ENCODE measurements around the gene UNKL.

The UNKL gene

DNA sequence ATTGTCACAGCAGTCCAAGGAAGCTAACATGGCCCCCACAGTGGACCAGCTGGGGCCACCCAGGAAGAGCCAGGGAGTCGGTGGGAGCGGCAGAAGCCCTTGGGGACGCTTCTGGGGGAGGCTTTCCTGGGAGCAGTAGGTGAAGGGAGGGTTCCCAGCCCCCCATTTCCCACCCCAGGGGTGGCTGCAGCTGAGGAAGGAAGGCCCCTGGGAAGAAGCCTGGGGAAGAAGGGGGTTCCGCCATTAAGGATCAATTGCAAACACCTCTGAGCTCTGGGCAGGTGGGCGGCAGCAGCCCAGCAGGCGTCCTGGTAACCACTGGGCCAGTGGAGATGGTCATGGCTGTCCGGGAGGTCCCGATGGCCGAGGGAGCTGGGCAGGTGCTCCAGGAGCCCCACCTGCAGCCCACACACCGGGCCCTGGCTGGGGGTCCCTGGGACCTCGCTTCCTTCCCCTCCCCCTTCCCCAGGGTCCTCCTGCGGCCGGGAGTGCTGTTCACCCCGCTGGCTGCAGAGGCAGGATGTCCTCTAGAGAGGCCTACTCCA, 15.8 kb upstream of the UNKL start:
- no peak for DNase-seq

DNA sequence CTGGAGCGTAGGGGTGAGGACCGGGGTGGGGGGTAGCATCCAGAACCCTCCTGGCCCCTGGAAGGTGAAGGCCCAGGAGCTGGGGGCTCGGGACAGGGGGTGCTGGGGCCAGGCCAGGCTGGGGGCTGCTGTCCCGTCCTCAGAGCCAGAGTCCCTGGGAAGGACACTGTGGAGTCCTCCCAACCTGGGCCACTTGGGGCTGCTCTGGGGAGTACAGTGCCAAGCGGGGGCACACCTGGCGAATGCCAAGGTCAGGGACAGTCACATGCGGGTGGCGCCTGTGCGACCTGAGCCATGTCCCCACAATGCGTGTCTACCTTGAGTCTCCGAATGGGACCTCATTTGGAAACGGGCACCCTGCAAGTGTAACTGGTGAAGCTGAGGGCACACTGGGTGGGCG, 15.1 kb upstream of the UNKL start:
- no peak for DNase-seq

DNA sequence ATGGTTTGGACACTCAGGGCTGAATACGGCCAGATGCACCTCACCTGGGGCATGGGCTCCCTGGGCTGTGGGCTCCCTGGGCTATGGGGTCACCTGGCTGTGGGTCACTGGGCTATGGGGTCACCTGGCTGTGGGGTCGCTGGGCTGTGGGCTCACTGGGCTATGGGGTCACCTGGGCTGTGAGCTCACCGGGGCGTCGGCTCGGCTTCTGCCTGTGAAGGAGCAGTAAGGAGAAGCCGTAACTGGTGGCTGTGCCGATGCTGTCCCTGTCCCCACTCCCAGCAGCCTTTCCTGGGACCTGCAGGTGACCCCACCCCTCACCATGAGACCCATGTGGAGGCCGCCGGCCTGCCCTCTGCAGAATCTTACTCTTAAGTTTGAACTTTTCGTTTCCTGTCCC, 14.5 kb upstream of the UNKL start:
- DNase-seq = no peak

DNA sequence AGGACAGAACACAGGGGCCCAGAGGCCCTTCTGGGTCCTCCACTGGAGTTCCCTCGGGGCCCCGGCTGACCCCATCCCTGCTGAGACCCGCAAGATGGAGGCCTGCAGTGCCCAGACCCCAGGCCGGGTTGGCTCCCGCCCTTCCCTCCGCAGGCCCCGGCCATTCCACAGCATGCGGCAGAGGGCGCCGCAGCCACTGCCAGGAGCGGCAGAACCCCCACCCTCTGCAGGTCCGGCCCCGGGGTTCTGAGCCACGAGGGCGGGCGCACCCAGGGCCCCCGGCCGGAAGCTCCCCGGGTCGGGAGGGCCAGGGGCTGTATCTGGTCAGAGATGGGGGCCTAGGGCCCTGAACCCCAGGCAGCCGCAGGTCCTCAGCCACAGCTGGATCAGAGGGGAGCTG, 14.0 kb upstream of the UNKL start:
- no peak for DNase-seq

DNA sequence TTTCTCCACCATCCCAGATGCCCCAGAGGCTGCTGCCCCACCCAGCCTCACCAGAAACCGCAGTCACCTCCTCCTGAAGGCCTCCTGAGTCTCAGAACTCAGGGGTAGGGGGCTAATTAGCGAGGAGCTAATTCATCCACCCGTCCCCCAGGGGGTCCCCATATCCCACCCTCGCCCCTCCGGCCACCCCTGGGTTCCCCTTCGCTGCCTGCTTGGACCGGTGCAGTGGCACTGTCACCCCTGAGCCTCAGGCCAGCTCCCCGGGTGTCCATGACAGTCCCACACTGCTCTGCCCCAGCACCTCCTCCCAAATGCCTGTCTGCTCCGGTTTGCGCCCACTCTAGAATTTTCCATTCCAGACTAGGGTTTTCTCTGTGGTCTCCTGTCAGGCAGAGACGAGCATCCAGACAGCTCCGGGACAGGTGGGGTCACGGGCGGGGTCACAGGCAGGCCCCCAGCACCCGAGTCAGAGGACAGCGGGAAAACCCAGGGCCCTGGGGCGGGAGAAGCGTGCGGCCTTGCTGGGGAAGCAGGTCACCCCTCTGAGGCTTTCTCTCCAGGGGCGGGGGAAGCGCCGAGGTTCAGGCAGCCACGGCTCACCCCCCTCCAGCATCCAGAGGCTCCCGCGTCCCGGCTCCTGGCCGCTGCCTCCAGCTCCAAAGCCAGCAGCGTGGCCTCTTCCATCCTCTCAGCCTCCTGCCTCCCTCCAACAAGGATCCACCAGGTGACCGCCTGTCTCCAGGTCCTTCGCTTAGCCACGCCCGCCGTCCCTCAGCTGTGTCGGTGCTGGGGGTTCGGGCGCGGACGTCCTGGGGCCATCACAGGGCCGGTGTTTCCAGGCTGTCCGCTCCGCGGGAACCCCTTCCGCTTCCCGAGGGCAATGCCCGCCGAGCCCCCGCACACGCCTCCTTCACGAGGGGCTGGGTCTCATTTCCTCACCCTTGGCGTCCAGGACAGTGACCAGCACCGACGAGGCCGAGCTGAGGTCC, 13.3 kb upstream of the UNKL start:
- DNase-seq = no peak

DNA sequence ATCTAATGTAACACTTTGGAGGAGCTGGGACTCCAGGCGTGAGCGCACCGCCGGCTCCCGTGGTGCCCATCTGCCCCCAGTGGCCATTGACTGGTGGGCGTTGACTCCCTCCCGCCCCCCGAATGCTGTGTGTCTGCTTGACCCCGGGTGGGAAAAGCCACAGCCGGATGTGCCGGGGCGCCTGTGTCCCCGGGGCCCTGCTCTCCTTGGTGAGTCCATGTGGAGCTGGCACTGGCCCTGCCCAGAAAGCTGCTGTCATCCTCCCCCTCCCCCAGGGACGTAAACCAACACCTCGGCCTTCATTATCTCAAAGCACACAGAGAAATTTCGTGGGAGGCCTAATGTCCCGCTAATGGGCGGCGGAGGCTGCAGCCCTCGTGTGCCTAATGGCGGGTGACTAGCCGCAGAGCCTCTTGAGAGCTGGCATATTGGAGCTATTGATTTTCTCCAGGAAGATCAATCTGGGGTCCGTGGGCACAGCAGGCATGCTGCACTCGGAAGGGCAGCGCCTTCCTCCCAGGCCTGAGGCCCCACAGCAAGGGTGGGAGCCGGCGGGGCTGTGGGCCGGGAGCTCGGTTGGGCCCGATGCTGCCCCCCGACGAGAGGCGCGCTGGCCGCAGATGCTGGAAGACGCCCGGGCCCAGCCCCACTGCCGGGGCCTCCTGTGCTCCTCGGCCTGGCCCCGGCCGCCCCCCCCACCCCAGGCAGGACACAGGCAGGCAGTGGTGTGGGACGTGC, 12.4 kb upstream of the UNKL start:
- DNase-seq = no peak

DNA sequence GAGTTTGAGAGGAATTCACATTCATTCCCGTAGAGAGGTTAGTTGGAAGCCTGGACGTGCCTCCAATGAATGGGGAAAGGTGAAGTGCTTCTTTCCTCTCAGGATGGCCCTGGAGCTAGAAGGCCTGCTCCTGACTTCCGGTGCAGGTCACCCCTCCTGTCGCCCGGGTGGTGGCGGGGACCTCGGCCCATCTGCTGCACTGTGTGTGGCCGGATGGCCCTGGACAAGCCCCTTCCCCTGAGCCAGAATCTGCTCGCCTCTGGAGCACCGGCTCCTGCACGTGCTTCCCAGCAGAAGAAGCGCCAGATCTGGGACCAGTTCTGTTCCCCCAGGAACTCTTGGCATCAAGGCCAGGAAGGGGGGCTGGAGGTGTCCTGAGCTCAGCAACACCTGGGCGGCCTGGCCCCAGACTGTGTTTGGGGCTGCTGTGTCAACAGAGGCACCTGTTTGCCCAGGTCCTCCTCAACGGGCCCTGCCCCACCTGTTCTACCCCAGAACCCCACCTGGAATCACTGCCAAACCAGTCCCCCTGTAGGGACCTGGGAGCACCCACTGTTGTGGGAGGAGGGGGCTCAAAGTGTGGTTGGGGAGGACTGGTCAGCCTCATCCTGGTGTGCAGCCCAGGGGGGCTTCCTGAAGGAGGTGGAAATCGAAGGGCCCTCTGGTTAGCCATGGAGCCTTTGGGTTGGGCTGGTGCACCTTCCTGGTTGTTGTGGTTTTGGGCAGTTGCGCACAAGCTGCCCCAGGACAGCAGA, 11.3 kb upstream of the UNKL start:
- no peak for DNase-seq

DNA sequence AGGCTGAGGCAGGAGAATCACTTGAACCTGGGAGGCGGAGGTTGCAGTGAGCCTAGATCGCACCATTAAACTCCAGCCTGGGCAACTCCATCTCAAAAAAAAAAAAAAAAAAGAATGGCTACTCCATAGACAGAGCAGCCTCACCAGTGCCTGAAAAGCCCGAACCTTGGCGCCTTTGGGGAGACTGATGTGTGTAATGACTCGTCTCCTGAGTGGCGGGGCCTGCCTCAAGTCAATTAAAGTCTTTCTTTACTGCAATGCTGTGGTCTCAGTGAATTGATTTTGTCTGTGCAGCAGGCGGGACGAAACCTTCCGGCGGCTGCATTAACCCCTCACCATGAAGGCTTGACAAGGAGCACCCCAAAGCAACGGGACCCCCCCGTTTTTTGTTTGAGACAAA, 9.5 kb upstream of the UNKL start:
- DNase-seq = no peak

DNA sequence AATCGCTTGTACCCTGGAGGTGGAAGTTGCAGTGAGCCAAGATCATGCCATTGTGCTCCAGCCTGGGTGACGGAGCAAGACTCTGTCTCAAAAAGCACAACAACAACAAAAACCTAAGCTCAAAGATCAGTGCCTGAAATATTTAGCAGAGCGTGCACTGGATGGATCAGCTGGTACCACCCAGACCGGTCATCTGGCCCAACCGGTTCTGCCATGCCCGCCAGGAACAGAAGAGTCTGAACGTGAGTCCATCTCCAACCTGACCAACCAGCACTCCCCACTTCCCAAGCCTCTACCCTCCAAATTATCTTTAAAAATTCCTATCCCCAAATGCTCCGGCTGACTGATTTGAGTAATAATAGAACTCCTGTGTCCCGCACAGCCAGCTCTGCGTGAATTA, 7.6 kb upstream of the UNKL start:
- no peak for DNase-seq

DNA sequence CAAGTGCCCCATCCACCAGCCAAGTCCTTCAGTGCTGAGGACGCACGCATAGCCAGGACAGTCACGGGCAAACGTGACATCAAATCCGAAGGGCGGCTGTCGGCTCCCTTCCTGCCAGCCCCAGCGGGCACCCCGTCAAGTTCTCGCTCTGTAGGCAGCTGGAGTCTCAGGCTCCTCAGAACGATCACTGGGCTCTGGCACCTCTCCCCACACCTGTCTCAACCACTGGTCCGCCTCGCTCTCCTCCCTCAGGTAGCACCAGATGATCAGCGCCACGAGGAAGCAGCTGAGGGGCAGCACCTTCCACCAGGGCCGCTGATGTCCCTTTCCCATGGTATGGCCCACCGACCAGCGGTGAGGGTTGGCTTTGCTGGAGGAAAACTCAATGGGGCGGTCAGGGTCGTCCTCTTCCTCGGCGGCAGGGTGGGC, 5.6 kb upstream of the UNKL start:
- no peak for DNase-seq

DNA sequence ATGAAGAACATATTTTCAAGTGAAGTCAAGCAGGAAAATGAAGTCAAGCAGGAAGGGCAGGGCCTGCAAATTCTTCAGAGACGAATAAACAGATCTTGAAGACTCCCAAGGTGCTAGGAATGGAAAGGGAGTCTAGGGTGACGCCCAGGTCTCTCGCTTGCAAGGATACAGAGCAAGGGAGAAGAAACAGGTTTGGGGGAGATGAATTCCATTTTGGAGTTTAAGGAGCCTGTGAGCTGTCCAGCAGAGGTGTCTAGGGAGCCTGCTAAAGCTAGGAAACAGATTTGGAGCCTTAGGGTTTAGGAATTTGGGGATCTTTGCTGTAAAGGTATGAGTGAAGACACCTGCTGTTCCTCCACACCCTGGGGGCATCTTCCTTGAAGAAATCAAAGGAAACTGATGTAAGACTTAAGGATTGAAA, 2.0 kb upstream of the UNKL start:
- no peak for DNase-seq

DNA sequence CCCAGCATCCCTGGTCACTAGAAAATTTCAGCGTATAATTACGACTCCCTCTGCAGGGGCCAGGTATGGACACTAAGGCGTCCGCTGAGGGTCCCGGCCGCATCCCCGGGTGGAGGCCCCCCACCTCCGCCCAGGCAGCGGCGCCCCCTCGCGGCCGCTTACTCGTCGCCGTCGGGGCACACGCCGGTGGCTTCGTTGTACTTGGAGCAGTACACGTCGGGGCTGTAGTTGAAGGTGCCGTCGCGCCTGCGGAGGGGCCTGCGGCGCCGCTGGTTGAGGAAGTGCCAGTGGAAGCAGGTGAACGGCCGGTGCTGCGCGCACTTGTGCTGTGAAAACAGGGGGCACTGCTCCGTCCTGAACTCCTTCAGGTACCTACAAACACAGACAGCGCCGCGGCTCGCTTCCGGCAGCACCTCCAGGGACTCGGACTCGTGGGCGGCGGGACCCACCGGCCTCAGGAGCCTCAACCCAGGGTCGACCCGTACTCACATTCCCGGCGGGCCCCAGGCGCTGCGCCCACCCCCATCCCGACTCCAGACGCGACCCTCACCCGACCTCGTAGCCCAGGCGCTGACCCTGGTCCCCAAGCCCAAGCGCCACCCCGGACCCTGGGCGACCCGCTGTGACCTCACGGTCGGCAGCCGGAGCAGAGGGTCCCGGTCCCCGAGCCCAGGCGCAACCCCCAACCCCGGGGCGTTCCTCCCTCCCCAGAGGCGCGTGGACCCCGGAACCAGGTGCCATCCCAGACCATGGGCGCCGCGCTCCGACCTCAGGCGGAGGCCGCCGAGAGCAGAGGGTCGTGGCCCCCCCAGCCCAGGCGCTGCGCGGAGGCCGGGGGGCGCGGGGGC, 596 bp downstream of the UNKL start:
- no peak for DNase-seq

DNA sequence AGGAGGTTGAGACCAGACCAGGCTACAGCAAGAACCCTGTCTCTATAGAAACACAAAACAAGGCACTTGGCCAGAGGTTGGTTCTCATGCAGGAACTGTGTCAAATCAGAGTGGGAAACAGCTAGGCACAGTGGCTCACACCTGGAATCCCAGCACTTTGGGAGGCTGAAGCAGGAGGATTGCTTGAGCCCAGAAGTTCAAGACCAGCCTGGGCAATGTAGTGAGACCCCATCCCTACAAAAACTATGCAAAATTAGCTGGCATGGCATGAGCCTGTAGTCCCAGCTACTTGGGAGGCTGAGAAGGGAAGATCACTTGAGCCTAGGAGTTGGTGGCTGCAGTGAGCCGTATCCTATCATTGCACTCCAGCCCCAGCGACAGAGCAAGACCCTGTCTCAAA, 1.7 kb downstream of the UNKL start:
- no peak for DNase-seq

DNA sequence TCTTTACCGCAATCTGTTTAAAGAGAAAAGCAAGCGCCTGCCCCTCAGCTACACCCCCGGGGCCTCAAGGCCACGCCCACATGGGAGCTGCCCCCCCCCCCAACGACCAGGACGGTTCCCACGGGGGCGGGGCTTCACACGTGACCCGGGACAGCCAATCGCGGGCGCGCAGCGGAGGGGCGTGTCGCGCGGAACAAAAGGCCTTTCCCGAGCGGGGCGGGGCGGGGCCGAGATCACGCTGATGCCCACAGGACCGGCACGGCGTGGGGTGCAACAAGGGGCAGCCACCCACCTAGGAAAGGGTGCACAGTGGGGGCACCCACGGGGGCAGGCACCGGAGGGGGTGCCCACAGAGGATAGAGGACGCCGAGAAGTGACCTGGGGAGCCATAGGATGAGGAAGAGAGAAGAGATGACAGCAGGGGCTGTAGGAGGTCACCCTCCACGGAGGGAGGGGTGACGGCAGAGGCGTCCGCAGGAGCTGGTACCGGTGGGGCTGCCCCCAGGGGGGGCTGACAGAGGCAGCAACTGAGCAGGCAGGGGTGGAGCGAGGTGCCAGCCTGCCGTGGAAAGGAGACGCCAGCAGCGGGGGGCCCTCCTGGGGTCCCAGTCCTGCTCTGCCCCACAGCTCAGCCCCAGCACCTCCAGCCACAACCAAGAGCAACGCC, 6.2 kb downstream of the UNKL start:
- peak; percentile 78 for DNase-seq

DNA sequence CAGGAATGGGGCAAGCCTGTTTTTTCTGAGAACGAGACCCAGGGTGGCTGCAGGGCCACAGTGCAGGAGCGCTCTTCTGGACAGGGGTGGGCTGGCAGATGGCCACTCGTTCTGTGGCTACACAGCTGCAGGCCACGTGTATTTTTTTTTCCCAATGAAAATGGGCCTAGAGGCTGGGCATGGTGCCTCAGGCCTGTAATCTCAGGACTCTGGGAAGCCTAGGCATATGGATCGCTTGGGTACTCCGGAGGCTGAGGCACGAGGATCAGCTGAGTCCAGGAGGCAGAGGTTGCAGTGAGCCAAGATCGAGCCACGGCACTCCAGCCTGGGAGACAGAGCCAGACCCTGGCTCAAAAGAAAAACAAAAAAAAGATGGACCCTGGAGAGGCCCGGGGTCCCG, 6.8 kb downstream of the UNKL start:
- DNase-seq = no peak

DNA sequence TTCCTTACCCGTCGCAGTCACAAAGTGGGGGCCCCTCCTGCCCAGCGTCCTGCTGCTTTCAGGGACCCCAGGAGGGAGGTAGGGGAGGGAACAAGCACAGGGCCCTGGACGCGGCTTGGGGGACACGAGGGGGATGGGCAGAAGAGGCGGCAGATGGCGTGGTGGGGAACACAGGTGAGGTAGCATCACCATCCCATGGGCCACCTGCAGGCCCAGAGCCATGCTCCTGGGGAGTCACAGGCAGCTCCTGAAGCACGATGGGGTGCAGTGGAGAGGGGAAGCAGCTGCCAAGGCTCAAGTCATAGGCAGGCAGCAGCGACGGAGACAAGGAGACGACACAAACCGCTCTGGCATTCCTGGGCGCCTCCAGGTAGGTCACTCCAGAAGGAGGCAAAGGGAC, 10.8 kb downstream of the UNKL start:
- no peak for DNase-seq

DNA sequence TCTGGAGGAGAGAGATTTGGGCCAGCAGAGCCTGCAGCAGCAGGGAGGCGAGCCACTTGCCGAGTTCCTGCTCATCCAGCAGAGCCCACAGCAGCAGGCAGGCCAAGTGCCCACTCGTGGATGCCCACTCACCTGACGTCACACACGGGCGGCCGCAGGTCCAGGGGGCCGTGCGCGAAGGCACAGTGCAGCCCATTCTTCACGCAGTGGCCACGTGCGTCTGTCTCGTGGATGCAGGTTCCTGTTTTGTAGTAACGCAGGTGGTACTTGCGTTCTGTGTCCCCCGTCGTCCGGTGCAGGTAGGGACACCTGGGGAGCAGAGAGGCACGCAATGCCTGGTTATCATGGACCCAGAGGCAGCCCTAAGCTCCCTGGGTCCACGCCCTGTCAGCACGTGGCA, 11.5 kb downstream of the UNKL start:
- no peak for DNase-seq

DNA sequence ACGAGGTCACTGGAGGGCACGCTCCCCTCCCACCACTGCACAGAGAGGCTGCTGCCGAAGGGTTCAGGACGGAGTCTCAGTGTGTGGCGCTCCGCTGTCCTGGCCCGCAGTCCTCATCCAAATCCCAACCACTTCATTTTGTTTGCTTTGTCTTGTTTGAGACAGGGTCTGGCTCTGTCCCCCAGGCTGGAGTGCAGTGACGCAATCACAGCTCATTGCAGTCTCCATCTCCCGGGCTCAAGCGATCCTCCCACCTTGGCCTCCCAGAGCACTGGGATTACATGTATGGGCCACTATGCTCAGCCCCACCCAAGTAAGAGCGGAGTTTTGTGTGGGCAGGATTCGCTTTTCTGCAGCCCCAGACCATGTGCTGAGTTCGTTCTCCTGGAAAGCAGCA, 12.7 kb downstream of the UNKL start:
- no peak for DNase-seq

DNA sequence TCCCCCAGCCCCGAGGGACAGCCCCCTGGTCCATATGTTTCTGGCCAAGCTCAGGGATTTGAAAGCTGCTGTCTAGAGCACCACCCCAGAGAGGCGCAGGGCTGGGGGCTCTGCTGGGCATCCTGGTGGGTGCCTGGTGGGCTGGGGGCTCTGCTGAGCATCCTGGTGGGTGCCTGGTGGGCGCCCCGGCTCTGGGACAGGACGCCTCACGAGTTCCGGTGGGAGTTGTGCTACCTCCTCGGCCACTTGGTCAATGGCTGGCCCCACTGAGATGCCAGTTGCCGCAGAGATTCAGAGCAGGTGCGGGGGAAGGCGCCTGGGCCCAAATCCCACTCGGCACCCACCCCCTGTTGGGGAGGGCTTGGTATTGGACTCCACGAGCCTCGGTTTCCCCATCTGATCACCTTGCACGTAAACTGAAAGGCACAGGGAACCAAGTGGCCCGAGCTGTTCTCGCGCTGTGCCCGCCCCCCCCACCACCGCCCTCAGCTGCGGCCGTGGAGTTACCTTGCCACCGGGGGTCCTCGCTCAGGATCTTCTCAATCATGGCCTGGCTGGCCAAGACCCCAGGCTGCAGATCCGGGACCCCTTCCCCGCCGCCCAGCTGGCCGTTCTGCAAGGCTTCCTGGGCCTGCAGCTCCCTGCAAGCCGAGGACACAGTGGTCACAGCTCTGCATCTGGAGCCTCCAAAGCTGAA, 13.3 kb downstream of the UNKL start:
- DNase-seq = no peak

DNA sequence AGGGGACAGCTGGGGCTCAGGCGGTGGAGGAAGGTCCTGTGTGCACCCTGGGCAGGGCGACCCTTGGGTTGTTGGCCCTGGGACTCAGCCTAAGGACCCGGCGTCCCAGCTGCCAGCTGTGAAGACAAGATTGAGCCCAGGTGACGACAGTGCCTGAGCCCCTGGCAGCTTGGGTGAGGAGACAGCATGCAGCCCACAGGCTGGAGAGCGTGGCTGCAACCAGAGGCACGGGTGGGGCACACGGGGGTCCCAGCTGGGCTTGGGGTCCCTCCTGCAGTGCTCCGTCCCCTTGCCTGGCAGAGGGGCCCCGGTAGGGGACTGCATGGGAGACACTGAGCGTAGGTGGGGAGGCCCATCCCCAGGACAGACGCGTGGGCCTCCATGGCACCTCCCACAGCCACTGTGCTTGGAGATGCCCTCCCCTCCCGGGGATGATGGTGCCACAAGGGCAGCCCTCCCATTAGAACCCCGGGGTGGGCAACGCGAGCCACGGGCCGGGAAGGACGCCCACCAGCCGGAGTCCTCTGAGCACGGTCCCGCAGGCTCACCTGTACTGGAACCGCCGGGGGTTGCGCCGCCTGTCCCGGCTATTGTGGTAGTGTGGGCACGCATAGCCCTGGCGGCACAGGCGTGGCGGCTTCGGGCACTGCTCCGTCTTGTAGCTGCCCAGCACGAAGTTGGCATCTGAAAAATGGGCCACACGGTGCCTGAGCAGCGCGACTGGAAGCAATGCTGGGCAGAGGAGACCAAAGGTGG, 15.5 kb downstream of the UNKL start:
- no peak for DNase-seq
